ENCODE data around the gene SLC22A23. TPM values are rescaled to one million over a fixed set of nuclear protein-coding genes. Genes with fewer than 3 reads are reported as not detected.

Gene SLC22A23
- total RNA-seq, 1 experiment from 2014 or later, result 38.2 TPM

DNA sequence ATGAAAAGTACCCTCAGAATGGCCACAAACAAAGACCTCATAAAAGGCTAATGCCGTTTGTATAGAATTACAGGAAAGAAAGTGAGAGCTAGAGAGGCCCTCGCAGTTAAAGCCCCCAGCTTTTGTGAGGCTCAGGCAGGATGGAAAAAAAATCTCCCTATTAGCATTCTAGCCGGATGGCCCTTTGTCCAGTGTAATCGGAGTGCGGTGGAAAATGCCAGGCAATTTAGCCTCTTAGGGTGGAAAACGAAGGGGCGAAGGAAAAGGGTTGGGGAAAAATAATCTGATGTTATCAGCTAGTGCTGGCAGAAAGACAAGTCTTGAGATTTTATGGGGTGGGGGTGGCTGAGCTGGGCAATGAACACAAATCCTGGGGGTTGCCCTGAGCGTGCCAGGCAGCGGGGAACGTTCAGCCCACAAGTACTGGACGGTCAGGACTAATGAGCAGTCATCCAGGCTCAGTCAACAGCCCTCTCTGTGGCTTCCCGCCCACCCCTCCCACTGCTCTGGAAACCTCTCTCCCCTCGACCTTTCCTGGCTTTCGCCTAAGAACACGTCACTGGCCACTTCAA lies 105.7 kb downstream of the SLC22A23 start (continued):
- TF ChIP-seq, protein P1, sequence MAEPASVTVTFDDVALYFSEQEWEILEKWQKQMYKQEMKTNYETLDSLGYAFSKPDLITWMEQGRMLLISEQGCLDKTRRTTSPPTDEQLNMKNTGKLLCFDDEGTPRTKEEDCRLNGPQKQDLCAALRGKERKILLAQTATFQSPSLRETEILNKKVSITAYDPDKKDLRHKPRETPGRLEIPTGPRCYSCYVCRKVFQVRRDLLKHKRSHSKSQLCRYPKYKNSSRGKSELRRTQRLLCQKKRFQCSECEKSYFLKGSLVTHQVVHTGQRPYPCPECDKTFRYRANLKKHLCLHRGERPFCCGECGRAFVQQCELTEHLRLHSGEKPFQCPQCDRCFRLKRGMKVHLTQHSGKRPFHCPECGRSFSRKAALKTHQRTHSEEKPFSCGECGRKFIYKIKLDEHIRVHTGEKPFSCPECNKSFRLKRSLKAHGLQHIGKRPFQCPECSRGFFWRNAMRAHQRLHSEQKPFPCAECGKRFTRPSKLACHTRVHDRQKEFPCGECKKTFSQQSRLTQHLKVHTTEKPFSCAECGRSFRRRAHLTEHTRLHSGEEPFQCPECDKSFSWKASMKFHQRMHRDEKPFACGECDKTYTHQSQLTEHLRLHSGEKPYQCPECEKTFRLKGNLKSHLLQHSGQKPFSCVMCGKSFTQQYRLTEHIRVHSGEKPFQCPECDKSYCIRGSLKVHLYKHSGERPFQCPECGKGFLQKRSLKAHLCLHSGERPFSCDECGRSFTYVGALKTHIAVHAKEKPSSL (CRISPR knock-in tag; conservative IDR thresholded peaks at IDR 0.05), result no peak
- TF ChIP-seq PREB (CRISPR knock-in tag; IDR thresholded peaks at IDR 0.05; ENCODE audit: borderline replicate concordance) (no peak), RELA (CRISPR knock-in tag; IDR thresholded peaks at IDR 0.05; ENCODE audit: borderline replicate concordance) (no peak), ATF3 (CRISPR knock-in tag; conservative IDR thresholded peaks at IDR 0.05) (no peak), HMGA2 (CRISPR knock-in tag; IDR thresholded peaks at IDR 0.05) (no peak), ETV6 (CRISPR knock-in tag; IDR thresholded peaks at IDR 0.05) (no peak), ATF6 (CRISPR knock-in tag; IDR thresholded peaks at IDR 0.05) (no peak), TCF7 (CRISPR knock-in tag; IDR thresholded peaks at IDR 0.05; ENCODE audit: low read depth) (no peak)
- TF ChIP-seq, protein P2, sequence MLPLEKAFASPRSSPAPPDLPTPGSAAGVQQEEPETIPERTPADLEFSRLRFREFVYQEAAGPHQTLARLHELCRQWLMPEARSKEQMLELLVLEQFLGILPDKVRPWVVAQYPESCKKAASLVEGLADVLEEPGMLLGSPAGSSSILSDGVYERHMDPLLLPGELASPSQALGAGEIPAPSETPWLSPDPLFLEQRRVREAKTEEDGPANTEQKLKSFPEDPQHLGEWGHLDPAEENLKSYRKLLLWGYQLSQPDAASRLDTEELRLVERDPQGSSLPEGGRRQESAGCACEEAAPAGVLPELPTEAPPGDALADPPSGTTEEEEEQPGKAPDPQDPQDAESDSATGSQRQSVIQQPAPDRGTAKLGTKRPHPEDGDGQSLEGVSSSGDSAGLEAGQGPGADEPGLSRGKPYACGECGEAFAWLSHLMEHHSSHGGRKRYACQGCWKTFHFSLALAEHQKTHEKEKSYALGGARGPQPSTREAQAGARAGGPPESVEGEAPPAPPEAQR (CRISPR knock-in tag; IDR thresholded peaks at IDR 0.05), result no peak
- TF ChIP-seq, protein P3, sequence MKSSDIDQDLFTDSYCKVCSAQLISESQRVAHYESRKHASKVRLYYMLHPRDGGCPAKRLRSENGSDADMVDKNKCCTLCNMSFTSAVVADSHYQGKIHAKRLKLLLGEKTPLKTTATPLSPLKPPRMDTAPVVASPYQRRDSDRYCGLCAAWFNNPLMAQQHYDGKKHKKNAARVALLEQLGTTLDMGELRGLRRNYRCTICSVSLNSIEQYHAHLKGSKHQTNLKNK (CRISPR knock-in tag; IDR thresholded peaks at IDR 0.05), result no peak

- H3K4me1 Mint-ChIP-seq, result peaks cover 77% of the 10 kb centered on the region
- no peak for TF ChIP-seq ATF1 (CRISPR knock-in tag; IDR thresholded peaks at IDR 0.05)
- no peak for TF ChIP-seq FOXP4 (CRISPR knock-in tag; IDR thresholded peaks at IDR 0.05)
- TF ChIP-seq FOXK1 (CRISPR knock-in tag; IDR thresholded peaks at IDR 0.05), result no peak
- ChIA-PET CTCF (interaction anchor here (1.4 kb wide), 1 partner anchor 20 kb away, joined by 3 read pairs; no protein-coding TSS in a partner anchor), POLR2A (no interaction called here)
- H3K27me3 Mint-ChIP-seq (ENCODE audit: low read depth), result no peaks in the 10 kb centered on the region
- H3K27ac Mint-ChIP-seq, result peak overlapping the region; percentile 16; the same call in 1 of the 2 replicates
- H3K36me3 Mint-ChIP-seq, result peaks cover 4% of the 10 kb centered on the region; the same call in 1 of the 2 replicates
- H3K9me3 Mint-ChIP-seq, result no peaks in the 10 kb centered on the region
- DNase-seq (ENCODE audit: low spot score) (no peak), ATAC-seq (no peak)
- no peak overlapping the region for H3K4me3 Mint-ChIP-seq
Measured at GRCh38 chr6:3350252-3350796, 106.5 kb downstream of the SLC22A23 start.
